GM12878 (cell line): ENCODE measurements around the gene LILRB2. TPM values are rescaled to one million over a fixed set of nuclear protein-coding genes. Genes with fewer than 3 reads are reported as not detected.

Experiments
- ATAC-seq: fragments of 200-7000 bp; cut with Tn5 transposase; 3 replicates; pipeline ENCODE4 v1.9.1; 2020; ENCODE audit warnings: mild to moderate bottlenecking, moderate library complexity
- BruUV-seq: library from RNA; stranded (reverse); fragments of 400-500 nt; replicated peaks from 2 replicates; lab custom pipeline; 2021; lab: Mats Ljungman, UMichigan
- CTCF ChIA-PET: fragments of 300-600 bp; sonication (Branson Sonifier 250); formaldehyde crosslinking; extraction: SDS; loops from one replicate; lab custom pipeline; 2021; ENCODE audit warnings: inconsistent platforms; lab: Yijun Ruan, JAX
- POLR2A ChIA-PET: fragments of 350-600 bp; formaldehyde crosslinking; extraction: SDS; loops from one replicate; lab custom pipeline; 2021; ENCODE audit warnings: inconsistent platforms; lab: Charles Lee
- RAD21 ChIA-PET: fragments of 300-600 bp; sonication (Branson Sonifier 250); formaldehyde crosslinking; loops from one replicate; lab custom pipeline; 2023; ENCODE audit warnings: antibody characterized with exemption; ENCODE audit not compliant: unreplicated experiment; lab: Charles Lee
- SMC1A ChIA-PET: fragments of 300-600 bp; sonication (Branson Sonifier 250); formaldehyde crosslinking; loops from one replicate; lab custom pipeline; 2023; ENCODE audit not compliant: unreplicated experiment, uncharacterized antibody; lab: Charles Lee
- DNase-seq: peaks from one replicate; pipeline ENCODE4 v3.0.0-alpha.2; 2011; ENCODE audit warnings: low read depth, low spot score
- FAIRE-seq: peaks from 3 replicates; lab custom pipeline; 2011; peaks lifted over from hg19 to GRCh38; lab: Jason Lieb, UNC
- H2AFZ ChIP-seq: 2 replicates; pipeline ENCODE4 v1.6.0; 2011; ENCODE audit warnings: low read depth, low read length, control low read depth; ENCODE audit not compliant: control insufficient read depth
- H3K27ac ChIP-seq: 2 replicates; pipeline ENCODE4 v1.5.1; 2011; ENCODE audit warnings: control low read depth; ENCODE audit not compliant: control insufficient read depth, insufficient read depth
- H3K27me3 ChIP-seq, 2 experiments: replicated peaks in 1 of 2; 2 replicates each; pipeline versions ENCODE4 v1.6.0 to v1.6.1; 2011; ENCODE audit warnings: low read length in 1 of 2; ENCODE audit not compliant: control insufficient read depth in 2 of 2, insufficient read depth in 2 of 2
- H3K36me3 ChIP-seq, 2 experiments: 2 replicates each; pipeline ENCODE4 v1.5.1; 2011; ENCODE audit warnings: low read length in 1 of 2; ENCODE audit not compliant: control insufficient read depth in 2 of 2, insufficient read depth in 2 of 2
- H3K4me1 ChIP-seq: 2 replicates; pipeline ENCODE4 v1.6.1; 2011; ENCODE audit warnings: mild to moderate bottlenecking, low read length, moderate library complexity, mixed read lengths; ENCODE audit not compliant: control insufficient read depth, insufficient read depth
- H3K4me2 ChIP-seq: 2 replicates; pipeline ENCODE4 v1.6.0; 2011; ENCODE audit warnings: control low read depth; ENCODE audit not compliant: control insufficient read depth, insufficient read depth
- H3K4me3 ChIP-seq: fragments of 200-600 bp; sonication (generic); 2 replicates; pipeline ENCODE4 v1.5.1; 2016
- H3K79me2 ChIP-seq: 2 replicates; pipeline ENCODE4 v1.6.0; 2011; ENCODE audit warnings: low read length; ENCODE audit not compliant: control insufficient read depth, insufficient read depth
- H3K9ac ChIP-seq: 2 replicates; pipeline ENCODE4 v1.8.0; 2011; ENCODE audit warnings: low read length, control low read depth, mixed read lengths; ENCODE audit not compliant: control insufficient read depth, insufficient read depth
- H3K9me3 ChIP-seq: replicated peaks from 3 replicates; pipeline ENCODE4 v1.5.1; 2011; ENCODE audit warnings: mild to moderate bottlenecking, low read length; ENCODE audit not compliant: control insufficient read depth, insufficient read depth
- H4K20me1 ChIP-seq: 2 replicates; pipeline ENCODE4 v1.6.0; 2011; ENCODE audit not compliant: control insufficient read depth, insufficient read depth
- CHD2 ChIP-seq: IDR thresholded peaks from 2 replicates; pipeline ENCODE4 v1.6.1; 2011; ENCODE audit warnings: low read depth, low read length, improper control_type of control experiment, borderline replicate concordance
- CREM ChIP-seq: IDR thresholded peaks from 2 replicates; pipeline ENCODE4 v1.6.1; 2014; ENCODE audit warnings: antibody characterized with exemption, low read depth
- EGR1 ChIP-seq, 2 experiments: IDR thresholded peaks; 1 replicate in 1 of 2; 2 replicates in 1 of 2; pipeline ENCODE4 v1.6.1; 2011 to 2012; ENCODE audit warnings: low read depth in 2 of 2, low read length in 2 of 2, borderline replicate concordance in 1 of 2, mild to moderate bottlenecking in 1 of 2, moderate library complexity in 1 of 2
- HCFC1 ChIP-seq: fragments of 150-350 bp; IDR thresholded peaks from 2 replicates; pipeline ENCODE4 v1.6.1; 2014; ENCODE audit warnings: low read length
- HDAC2 ChIP-seq: fragments of 200-600 bp; sonication (generic); IDR thresholded peaks from 2 replicates; pipeline ENCODE4 v1.6.1; 2017
- NFIC ChIP-seq: IDR thresholded peaks from 2 replicates; pipeline ENCODE4 v1.6.1; 2012; ENCODE audit warnings: low read depth, mild to moderate bottlenecking, inconsistent platforms, low read length, moderate library complexity
- NFXL1 ChIP-seq: fragments of 450-650 bp; IDR thresholded peaks from 2 replicates; pipeline ENCODE4 v1.6.1; 2017; ENCODE audit warnings: antibody characterized with exemption, mild to moderate bottlenecking, borderline replicate concordance
- NR2C1 ChIP-seq: fragments of 450-650 bp; IDR thresholded peaks from 2 replicates; pipeline ENCODE4 v1.6.1; 2017; ENCODE audit warnings: antibody characterized with exemption, mild to moderate bottlenecking, moderate library complexity
- PAX8 ChIP-seq: fragments of 450-650 bp; IDR thresholded peaks from 2 replicates; pipeline ENCODE4 v1.6.1; 2017; ENCODE audit warnings: mild to moderate bottlenecking, moderate library complexity
- POLR2AphosphoS5 ChIP-seq: IDR thresholded peaks from 2 replicates; pipeline ENCODE4 v1.6.1; 2011; ENCODE audit warnings: mild to moderate bottlenecking, low read length, inconsistent platforms
- RFX5 ChIP-seq: IDR thresholded peaks from 2 replicates; pipeline ENCODE4 v1.6.1; 2011; ENCODE audit warnings: low read depth, low read length, improper control_type of control experiment
- ZNF384 ChIP-seq: IDR thresholded peaks from 2 replicates; pipeline ENCODE4 v1.6.1; 2012; ENCODE audit warnings: low read depth, mild to moderate bottlenecking, low read length, improper control_type of control experiment, borderline replicate concordance
- WGBS: methylation state at CpG from one replicate; pipeline ENCODE4 v1.1.6; 2016; ENCODE audit warnings: low lambda C conversion rate; ENCODE audit not compliant: insufficient replicate concordance, insufficient coverage; ENCODE audit errors: missing lambda C conversion rate; 5-methylcytosine and 5-hydroxymethylcytosine counted together
- in situ Hi-C: fragments of 300-500 bp; cut with MboI; formaldehyde crosslinking; loops from 9 replicates; pipeline ENCODE4 v1.14.3; 2018; ENCODE audit warnings: mixed read lengths
- intact Hi-C: fragments of 100-400 bp; cut with micrococcal nuclease; formaldehyde crosslinking; loops from one replicate; pipeline ENCODE4 v1.14.2; 2022; ENCODE audit not compliant: unreplicated experiment
- polyA plus RNA-seq, 11 experiments: library from polyadenylated mRNA; depleted of rRNA in 4 of 11; unstranded in 6 of 11; stranded (reverse) in 5 of 11; fragments of >200 nt; fragmentation: Nextera tagmentation in 4 of 11; fragmentation: Illumina TruSeq in 1 of 11; extraction: Ambion mirVana in 4 of 11; extraction: Trizol in 1 of 11; gene quantifications; 1 replicate in 1 of 11; 2 replicates in 10 of 11; pipeline versions ENCODE4 v1.2.1 to v1.2.3, GENCODE V29; 2011 to 2016; ENCODE audit warnings: inconsistent platforms in 2 of 11, missing spikeins in 2 of 11, low read depth in 1 of 11
- total RNA-seq, 4 experiments: library from RNA; depleted of rRNA in 3 of 4; stranded (reverse); fragments of >200 nt in 3 of 4; fragmentation: Illumina TruSeq in 1 of 4; extraction: Trizol in 1 of 4; gene quantifications; 2 replicates each; pipeline versions ENCODE4 v1.2.1 to v1.2.3, GENCODE V29; 2013 to 2021
- TF ChIP-seq, protein P1 (sequence below): fragments of 450-650 bp; IDR thresholded peaks from 2 replicates; pipeline ENCODE4 v1.6.1; 2017; ENCODE audit warnings: antibody characterized with exemption, mild to moderate bottlenecking, moderate library complexity
- TF ChIP-seq, protein P2 (sequence below): fragments of 150-350 bp; IDR thresholded peaks from 2 replicates; pipeline ENCODE4 v1.6.1; 2014; ENCODE audit warnings: mild to moderate bottlenecking, low read depth, low read length
- TF ChIP-seq, protein P3 (sequence below): fragments of 450-650 bp; IDR thresholded peaks from 2 replicates; pipeline ENCODE4 v1.6.1; 2017; ENCODE audit warnings: mild to moderate bottlenecking

The LILRB2 gene
- total and polyA plus RNA-seq, 10 of the 15 experiments (the other 5 are each of a cell fraction or from before 2014, with no cell fraction given) = 0.08 to 0.18 (median 0.15) TPM; not detected in 4

DNA sequence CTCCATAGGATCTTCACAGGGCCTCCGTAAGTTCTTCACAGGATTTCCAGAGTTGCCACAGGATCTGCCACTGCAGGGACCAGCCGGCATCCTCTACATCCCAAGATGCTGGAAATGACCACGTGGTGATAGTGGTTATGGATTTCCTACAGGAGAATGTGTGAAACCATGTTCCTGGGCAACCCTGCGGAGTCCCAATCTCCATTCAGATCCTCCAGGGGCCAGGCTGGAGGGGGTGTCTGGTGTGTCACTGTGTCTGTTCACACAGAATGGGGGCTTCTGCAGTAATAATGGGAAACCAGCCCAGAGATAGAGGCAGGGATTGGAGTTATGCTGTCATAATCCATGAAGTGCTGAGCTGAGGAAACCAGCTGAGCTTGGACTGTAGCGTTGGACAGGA, 47.0 kb downstream of the LILRB2 start:
- in situ Hi-C loops (loop anchor here (10.0 kb wide), 2 partner anchors 439 to 1039 kb away; partner anchors contain the start of gene ZNF665), intact Hi-C loops (no loop called here)
- ChIA-PET CTCF (interaction anchor here (0.6 to 2.3 kb wide), 7 partner anchors 26 to 809 kb away, joined by 3 to 11 read pairs (median 3); partner anchors contain the start of gene MBOAT7), RAD21 (no interaction called here), SMC1A (interaction anchor here (1.1 to 1.2 kb wide), 2 partner anchors 32 to 97 kb away, joined by 3 to 6 read pairs; partner anchors contain the start of gene CNOT3)
- Histone ChIP-seq H3K4me1 (no peaks in the 10 kb centered on the region), H3K4me3 (no peak overlapping the region), H2AFZ (no peak overlapping the region), H3K27me3 (no peaks in the 10 kb centered on the region; a peak in 1 of 4 replicates), H3K79me2 (no peaks in the 10 kb centered on the region), H4K20me1 (0 out of 2 replicates have a peak, but pooled peaks cover 4% of the 10 kb centered on the region), H3K36me3 (no peaks in the 10 kb centered on the region), H3K4me2 (no peak overlapping the region)
- WGBS = 32% methylated on average over 5 of the region's 5 CpGs
- ATAC-seq = no peak
- no peak for FAIRE-seq
- TF ChIP-seq NR2C1 = no peak
- TF ChIP-seq HCFC1 = no peak
- TF ChIP-seq POLR2AphosphoS5 = no peak
- TF ChIP-seq ZNF384 = no peak
- no peak for TF ChIP-seq NFIC
- TF ChIP-seq CHD2 = no peak
- TF ChIP-seq NFXL1 = no peak
- TF ChIP-seq RFX5 = no peak
- TF ChIP-seq EGR1 (IDR thresholded peaks at IDR 0.05; ENCODE audit: borderline replicate concordance in 1 of 2, low read depth in 2 of 2, low read length in 2 of 2) = no peak
- no peak for TF ChIP-seq PAX8
- TF ChIP-seq, protein P1, sequence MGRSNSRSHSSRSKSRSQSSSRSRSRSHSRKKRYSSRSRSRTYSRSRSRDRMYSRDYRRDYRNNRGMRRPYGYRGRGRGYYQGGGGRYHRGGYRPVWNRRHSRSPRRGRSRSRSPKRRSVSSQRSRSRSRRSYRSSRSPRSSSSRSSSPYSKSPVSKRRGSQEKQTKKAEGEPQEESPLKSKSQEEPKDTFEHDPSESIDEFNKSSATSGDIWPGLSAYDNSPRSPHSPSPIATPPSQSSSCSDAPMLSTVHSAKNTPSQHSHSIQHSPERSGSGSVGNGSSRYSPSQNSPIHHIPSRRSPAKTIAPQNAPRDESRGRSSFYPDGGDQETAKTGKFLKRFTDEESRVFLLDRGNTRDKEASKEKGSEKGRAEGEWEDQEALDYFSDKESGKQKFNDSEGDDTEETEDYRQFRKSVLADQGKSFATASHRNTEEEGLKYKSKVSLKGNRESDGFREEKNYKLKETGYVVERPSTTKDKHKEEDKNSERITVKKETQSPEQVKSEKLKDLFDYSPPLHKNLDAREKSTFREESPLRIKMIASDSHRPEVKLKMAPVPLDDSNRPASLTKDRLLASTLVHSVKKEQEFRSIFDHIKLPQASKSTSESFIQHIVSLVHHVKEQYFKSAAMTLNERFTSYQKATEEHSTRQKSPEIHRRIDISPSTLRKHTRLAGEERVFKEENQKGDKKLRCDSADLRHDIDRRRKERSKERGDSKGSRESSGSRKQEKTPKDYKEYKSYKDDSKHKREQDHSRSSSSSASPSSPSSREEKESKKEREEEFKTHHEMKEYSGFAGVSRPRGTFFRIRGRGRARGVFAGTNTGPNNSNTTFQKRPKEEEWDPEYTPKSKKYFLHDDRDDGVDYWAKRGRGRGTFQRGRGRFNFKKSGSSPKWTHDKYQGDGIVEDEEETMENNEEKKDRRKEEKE = no peak
- TF ChIP-seq HDAC2 = no peak
- no peak for TF ChIP-seq CREM
- TF ChIP-seq, protein P2, sequence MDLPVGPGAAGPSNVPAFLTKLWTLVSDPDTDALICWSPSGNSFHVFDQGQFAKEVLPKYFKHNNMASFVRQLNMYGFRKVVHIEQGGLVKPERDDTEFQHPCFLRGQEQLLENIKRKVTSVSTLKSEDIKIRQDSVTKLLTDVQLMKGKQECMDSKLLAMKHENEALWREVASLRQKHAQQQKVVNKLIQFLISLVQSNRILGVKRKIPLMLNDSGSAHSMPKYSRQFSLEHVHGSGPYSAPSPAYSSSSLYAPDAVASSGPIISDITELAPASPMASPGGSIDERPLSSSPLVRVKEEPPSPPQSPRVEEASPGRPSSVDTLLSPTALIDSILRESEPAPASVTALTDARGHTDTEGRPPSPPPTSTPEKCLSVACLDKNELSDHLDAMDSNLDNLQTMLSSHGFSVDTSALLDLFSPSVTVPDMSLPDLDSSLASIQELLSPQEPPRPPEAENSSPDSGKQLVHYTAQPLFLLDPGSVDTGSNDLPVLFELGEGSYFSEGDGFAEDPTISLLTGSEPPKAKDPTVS = no peak
- TF ChIP-seq, protein P3, sequence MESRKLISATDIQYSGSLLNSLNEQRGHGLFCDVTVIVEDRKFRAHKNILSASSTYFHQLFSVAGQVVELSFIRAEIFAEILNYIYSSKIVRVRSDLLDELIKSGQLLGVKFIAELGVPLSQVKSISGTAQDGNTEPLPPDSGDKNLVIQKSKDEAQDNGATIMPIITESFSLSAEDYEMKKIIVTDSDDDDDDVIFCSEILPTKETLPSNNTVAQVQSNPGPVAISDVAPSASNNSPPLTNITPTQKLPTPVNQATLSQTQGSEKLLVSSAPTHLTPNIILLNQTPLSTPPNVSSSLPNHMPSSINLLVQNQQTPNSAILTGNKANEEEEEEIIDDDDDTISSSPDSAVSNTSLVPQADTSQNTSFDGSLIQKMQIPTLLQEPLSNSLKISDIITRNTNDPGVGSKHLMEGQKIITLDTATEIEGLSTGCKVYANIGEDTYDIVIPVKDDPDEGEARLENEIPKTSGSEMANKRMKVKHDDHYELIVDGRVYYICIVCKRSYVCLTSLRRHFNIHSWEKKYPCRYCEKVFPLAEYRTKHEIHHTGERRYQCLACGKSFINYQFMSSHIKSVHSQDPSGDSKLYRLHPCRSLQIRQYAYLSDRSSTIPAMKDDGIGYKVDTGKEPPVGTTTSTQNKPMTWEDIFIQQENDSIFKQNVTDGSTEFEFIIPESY = no peak
- TF ChIP-seq, all 136 proteins: peak for 0
- no peaks in the 10 kb centered on the region; the same call in 2 of the 3 replicates for H3K9me3 ChIP-seq
- POLR2A ChIA-PET = no interaction called here
- BruUV-seq = no TSS peak
- no peak for DNase-seq
- no peak overlapping the region for H3K27ac ChIP-seq
- H3K9ac ChIP-seq = no peak overlapping the region
